K562 (cell line): ENCODE measurements around the gene TMEM170A. TPM values are rescaled to one million over a fixed set of nuclear protein-coding genes. Genes with fewer than 3 reads are reported as not detected.

Experiments used
- CCAR2 ChIP-seq: fragments of 200-400 bp; formaldehyde crosslinking; IDR thresholded peaks from 2 replicates; pipeline ENCODE4 v1.6.1; 2017; ENCODE audit warnings: mild to moderate bottlenecking, low read depth, low read length
- DPF2 ChIP-seq: fragments of 450-650 bp; IDR thresholded peaks from 2 replicates; pipeline ENCODE4 v1.6.1; 2016
- GABPB1 ChIP-seq: sonication (generic); formaldehyde crosslinking; IDR thresholded peaks from 2 replicates; pipeline ENCODE4 v1.8.0; 2022; ENCODE audit warnings: mild to moderate bottlenecking, missing genetic modification reagents
- PURB ChIP-seq: sonication (generic); formaldehyde crosslinking; IDR thresholded peaks from 2 replicates; pipeline ENCODE4 v1.9.0; 2021; ENCODE audit warnings: low read depth, mild to moderate bottlenecking, missing genetic modification reagents
- SMARCB1 ChIP-seq: IDR thresholded peaks from 2 replicates; pipeline ENCODE4 v1.6.1; 2011; ENCODE audit warnings: improper control_type of control experiment, low read depth; ENCODE audit not compliant: insufficient read length
- TRIM24 ChIP-seq, 2 experiments: fragments of 450-650 bp; IDR thresholded peaks; 2 replicates each; pipeline ENCODE4 v1.6.1; 2016
- ZEB2 ChIP-seq: fragments of 450-650 bp; IDR thresholded peaks from 2 replicates; pipeline ENCODE4 v1.6.1; 2016
- ZNF583 ChIP-seq: fragments of 250-450 bp; sonication (Bioruptor Pico); IDR thresholded peaks from 2 replicates; pipeline ENCODE4 v1.4.0; 2020
- ZNF764 ChIP-seq: fragments of 250-450 bp; sonication (Bioruptor Pico); IDR thresholded peaks from 2 replicates; pipeline ENCODE4 v1.4.0; 2020; ENCODE audit warnings: low read depth, mild to moderate bottlenecking, moderate library complexity
- ZSCAN29 ChIP-seq: fragments of 450-650 bp; IDR thresholded peaks from 2 replicates; pipeline ENCODE4 v1.6.1; 2017
- polyA plus RNA-seq, 8 experiments: library from polyadenylated mRNA; depleted of rRNA in 4 of 8; stranded (reverse) in 5 of 8; unstranded in 3 of 8; fragments of >200 nt; fragmentation: Nextera tagmentation in 2 of 8; fragmentation: Illumina TruSeq in 1 of 8; extraction: Ambion mirVana in 2 of 8; extraction: Trizol in 1 of 8; gene quantifications; 2 replicates each; pipeline versions ENCODE4 v1.2.1 to v1.2.3, GENCODE V29; 2011 to 2014; ENCODE audit warnings: inconsistent platforms in 1 of 8, missing spikeins in 1 of 8
- total RNA-seq, 7 experiments: library from RNA; depleted of rRNA in 6 of 7; stranded (reverse); fragments of >200 nt in 6 of 7; fragmentation: Illumina TruSeq in 2 of 7; extraction: Trizol in 2 of 7; gene quantifications; 2 replicates each; pipeline versions ENCODE4 v1.2.1 to v1.2.3, GENCODE V29; 2011 to 2021; ENCODE audit warnings: low replicate concordance in 1 of 7
- TF ChIP-seq, protein P1 (sequence below), 2 experiments: fragments of 250-450 bp in 1 of 2; fragments of 450-650 bp in 1 of 2; sonication (Bioruptor Pico) in 1 of 2; IDR thresholded peaks; 2 replicates each; pipeline versions ENCODE4 v1.6.1 to v1.8.0; 2016 to 2021; ENCODE audit warnings: mild to moderate bottlenecking in 2 of 2, moderate library complexity in 2 of 2, missing compliant biosample characterization in 1 of 2, missing genetic modification characterization in 1 of 2
- TF ChIP-seq, protein P2 (sequence below): fragments of 450-650 bp; IDR thresholded peaks from 2 replicates; pipeline ENCODE4 v1.6.1; 2018; ENCODE audit not compliant: partially characterized antibody
- TF ChIP-seq, protein P3 (sequence below): fragments of 250-450 bp; sonication (Bioruptor Pico); IDR thresholded peaks from 2 replicates; pipeline ENCODE4 v1.8.0; 2022; ENCODE audit warnings: moderate library complexity, mild to moderate bottlenecking, inconsistent platforms
- TF ChIP-seq, protein P4 (sequence below): fragments of 450-650 bp; formaldehyde crosslinking; IDR thresholded peaks from 2 replicates; pipeline ENCODE4 v1.4.0; 2020; ENCODE audit warnings: mild to moderate bottlenecking, moderate library complexity
- TF ChIP-seq, protein P5 (sequence below): fragments of 250-450 bp; sonication (Bioruptor Pico); IDR thresholded peaks from 2 replicates; pipeline ENCODE4 v1.8.0; 2021; ENCODE audit warnings: moderate library complexity, mild to moderate bottlenecking, inconsistent platforms

TMEM170A gene
- total and polyA plus RNA-seq, 9 of the 15 experiments (the other 6 are each of a cell fraction or from before 2014, with no cell fraction given) = 6.1 to 30.2 (median 15.0) TPM

DNA sequence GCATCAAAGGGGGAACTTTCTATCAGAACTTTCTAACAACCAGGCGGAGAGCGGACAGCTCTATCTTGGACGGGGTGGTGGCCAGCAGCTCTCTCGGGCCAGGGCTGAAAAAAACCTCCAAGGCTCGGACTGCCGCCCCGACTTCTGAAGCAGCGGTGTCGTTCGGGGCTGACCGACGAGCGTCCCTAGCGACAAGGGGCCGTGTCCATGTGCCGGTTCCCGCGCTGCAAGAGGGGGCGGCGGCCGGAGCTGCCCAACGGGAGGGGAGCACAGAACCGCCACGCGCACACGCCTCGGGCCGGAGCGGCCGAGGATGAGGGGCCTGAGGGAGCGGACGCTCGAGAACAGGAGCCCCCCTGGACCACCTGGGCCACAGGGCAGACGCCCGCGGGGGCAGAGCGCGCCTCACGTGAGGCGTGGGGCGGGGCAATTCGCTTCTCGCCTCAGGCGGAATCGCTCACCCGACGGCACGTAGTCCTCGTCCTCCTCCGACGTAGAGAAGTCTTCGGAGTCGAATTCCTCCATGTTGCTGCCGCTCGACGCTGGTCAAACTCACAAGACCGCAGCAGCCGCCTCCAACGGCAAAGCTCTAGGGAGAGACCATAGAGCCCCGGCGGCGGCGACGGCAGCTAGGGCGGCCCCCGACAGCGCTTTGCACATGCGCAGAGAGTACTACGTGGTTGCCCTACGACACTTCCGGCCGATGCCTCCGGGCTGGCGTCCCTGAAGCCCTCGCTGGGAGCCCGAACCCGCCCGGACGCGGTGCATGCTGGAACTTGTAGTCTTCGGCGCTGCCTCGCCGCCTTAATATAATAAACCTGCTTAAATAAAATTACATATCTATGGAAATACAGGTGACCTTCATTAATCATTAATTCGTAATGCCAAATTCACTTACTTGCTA lies 31.4 kb downstream of the TMEM170A start, which contains the start of gene CFDP1 (continued):
- TF ChIP-seq ZEB2 (no peak), GABPB1 (CRISPR knock-in tag) (peak; percentile 94), TRIM24 (IDR thresholded peaks at IDR 0.05) (peak in 1 of 2 experiments; percentile 97; a peak in 2 of 4 replicates), PURB (no peak), ZSCAN29 (no peak), DPF2 (no peak; the same call in 1 of the 2 replicates), ZNF764 (CRISPR knock-in tag) (0 out of 2 replicates have a peak, but pooled peaks have one; percentile 21), ZNF583 (CRISPR knock-in tag) (no peak), CCAR2 (no peak), SMARCB1 (no peak)
- TF ChIP-seq, protein P1, sequence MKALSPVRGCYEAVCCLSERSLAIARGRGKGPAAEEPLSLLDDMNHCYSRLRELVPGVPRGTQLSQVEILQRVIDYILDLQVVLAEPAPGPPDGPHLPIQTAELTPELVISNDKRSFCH (CRISPR knock-in tag; IDR thresholded peaks at IDR 0.05) = no peak
- TF ChIP-seq, protein P1 (tag; IDR thresholded peaks at IDR 0.05) = peak; percentile 78
- TF ChIP-seq, protein P2, sequence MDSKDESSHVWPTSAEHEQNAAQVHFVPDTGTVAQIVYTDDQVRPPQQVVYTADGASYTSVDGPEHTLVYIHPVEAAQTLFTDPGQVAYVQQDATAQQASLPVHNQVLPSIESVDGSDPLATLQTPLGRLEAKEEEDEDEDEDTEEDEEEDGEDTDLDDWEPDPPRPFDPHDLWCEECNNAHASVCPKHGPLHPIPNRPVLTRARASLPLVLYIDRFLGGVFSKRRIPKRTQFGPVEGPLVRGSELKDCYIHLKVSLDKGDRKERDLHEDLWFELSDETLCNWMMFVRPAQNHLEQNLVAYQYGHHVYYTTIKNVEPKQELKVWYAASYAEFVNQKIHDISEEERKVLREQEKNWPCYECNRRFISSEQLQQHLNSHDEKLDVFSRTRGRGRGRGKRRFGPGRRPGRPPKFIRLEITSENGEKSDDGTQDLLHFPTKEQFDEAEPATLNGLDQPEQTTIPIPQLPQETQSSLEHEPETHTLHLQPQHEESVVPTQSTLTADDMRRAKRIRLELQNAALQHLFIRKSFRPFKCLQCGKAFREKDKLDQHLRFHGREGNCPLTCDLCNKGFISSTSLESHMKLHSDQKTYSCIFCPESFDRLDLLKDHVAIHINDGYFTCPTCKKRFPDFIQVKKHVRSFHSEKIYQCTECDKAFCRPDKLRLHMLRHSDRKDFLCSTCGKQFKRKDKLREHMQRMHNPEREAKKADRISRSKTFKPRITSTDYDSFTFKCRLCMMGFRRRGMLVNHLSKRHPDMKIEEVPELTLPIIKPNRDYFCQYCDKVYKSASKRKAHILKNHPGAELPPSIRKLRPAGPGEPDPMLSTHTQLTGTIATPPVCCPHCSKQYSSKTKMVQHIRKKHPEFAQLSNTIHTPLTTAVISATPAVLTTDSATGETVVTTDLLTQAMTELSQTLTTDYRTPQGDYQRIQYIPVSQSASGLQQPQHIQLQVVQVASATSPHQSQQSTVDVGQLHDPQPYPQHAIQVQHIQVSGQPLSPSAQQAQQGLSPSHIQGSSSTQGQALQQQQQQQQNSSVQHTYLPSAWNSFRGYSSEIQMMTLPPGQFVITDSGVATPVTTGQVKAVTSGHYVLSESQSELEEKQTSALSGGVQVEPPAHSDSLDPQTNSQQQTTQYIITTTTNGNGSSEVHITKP = peak; percentile 84
- TF ChIP-seq, protein P3, sequence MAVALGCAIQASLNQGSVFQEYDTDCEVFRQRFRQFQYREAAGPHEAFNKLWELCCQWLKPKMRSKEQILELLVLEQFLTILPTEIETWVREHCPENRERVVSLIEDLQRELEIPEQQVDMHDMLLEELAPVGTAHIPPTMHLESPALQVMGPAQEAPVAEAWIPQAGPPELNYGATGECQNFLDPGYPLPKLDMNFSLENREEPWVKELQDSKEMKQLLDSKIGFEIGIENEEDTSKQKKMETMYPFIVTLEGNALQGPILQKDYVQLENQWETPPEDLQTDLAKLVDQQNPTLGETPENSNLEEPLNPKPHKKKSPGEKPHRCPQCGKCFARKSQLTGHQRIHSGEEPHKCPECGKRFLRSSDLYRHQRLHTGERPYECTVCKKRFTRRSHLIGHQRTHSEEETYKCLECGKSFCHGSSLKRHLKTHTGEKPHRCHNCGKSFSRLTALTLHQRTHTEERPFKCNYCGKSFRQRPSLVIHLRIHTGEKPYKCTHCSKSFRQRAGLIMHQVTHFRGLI = no peak
- TF ChIP-seq, protein P4, sequence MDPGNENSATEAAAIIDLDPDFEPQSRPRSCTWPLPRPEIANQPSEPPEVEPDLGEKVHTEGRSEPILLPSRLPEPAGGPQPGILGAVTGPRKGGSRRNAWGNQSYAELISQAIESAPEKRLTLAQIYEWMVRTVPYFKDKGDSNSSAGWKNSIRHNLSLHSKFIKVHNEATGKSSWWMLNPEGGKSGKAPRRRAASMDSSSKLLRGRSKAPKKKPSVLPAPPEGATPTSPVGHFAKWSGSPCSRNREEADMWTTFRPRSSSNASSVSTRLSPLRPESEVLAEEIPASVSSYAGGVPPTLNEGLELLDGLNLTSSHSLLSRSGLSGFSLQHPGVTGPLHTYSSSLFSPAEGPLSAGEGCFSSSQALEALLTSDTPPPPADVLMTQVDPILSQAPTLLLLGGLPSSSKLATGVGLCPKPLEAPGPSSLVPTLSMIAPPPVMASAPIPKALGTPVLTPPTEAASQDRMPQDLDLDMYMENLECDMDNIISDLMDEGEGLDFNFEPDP (CRISPR knock-in tag) = no peak
- TF ChIP-seq, protein P5, sequence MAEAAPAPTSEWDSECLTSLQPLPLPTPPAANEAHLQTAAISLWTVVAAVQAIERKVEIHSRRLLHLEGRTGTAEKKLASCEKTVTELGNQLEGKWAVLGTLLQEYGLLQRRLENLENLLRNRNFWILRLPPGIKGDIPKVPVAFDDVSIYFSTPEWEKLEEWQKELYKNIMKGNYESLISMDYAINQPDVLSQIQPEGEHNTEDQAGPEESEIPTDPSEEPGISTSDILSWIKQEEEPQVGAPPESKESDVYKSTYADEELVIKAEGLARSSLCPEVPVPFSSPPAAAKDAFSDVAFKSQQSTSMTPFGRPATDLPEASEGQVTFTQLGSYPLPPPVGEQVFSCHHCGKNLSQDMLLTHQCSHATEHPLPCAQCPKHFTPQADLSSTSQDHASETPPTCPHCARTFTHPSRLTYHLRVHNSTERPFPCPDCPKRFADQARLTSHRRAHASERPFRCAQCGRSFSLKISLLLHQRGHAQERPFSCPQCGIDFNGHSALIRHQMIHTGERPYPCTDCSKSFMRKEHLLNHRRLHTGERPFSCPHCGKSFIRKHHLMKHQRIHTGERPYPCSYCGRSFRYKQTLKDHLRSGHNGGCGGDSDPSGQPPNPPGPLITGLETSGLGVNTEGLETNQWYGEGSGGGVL (CRISPR knock-in tag) = no peak
